ENCODE results near the gene ECHDC3.
A peak's percentile ranks its signal among the peaks of the same experiment; 100 is the strongest.

Gene ECHDC3

DNA sequence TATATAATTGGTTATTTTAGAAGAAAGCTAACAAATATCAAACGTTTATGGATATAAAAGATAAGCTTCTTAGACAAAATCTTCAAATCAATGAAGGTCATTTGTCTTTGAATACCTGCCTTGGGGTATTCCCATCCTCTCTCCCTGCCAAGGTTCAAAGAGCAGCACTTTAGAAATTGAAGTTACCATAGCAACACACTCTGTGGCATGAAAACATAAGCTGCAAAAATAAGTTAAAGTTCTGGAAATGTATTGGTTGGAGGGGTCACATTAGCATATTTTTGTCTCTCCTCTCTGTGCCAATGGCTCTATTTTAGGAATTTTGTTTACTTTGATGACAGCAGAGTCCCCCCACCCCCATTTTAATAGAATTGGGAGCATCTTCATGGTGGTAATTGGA lies 12.0 kb downstream of the ECHDC3 start:
- DNase-seq = no peak

DNA sequence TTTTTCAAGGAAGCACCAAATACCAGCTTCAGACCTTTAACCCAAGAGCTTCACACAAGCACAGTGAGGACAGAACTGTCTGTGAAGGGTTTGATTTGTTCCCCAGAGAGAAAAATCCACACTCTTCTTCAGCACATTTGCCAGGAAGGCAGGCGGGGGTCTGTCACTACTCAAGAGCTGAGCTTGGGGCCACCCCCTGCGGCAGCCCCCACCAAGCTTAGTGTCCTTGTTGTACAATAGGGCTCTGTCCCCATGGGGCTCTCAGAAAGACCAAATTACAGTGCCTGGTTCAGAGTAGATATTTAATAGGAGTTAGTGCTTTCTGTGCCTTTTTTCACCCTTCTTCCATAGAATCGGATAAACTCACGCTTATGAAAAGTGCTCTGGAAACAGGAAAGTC lies 12.4 kb downstream of the ECHDC3 start:
- no peak for DNase-seq

DNA sequence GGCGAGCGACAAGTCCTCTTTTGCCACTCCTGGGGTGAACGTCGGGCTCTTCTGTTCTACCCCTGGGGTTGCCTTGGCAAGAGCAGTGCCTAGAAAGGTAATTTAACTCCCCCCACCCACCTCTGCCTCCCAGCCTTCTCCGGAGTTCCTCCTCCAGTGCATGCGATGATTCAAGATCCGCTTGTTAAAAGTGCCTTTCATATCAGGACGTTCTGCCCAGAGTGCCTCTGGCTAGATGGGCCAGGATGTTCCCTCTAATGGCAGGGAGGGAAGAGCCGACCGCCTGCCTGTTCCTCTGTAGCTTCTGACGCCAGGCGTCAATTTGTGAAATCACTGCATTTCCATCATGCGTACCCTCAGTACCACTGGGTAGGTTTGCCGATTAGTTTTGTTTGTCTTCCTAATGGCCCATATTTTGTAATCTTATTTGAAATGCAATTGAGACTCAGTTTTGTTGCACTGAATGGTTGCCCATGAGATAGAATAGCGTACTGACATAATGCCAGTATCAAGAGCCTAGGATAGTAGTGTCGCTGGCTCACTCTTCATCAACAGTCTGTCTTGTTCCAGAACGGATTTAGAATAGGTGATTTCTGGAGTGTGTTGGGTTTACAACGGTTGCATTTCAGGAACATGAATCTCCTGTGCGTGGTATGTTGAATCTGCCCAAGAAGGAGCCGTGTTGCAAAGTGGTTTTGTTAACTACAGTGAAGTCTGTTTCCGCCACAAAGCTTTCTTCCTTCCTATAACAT lies 13.5 kb downstream of the ECHDC3 start:
- DNase-seq = no peak

GRCh38 chr10:11756766-11757315 lies 14.7 kb downstream of the ECHDC3 start:
- DNase-seq = no peak

- DNase-seq = peak; percentile 81
Observed at GRCh38 chr10:11757454-11757820, 15.3 kb downstream of the ECHDC3 start.

DNA sequence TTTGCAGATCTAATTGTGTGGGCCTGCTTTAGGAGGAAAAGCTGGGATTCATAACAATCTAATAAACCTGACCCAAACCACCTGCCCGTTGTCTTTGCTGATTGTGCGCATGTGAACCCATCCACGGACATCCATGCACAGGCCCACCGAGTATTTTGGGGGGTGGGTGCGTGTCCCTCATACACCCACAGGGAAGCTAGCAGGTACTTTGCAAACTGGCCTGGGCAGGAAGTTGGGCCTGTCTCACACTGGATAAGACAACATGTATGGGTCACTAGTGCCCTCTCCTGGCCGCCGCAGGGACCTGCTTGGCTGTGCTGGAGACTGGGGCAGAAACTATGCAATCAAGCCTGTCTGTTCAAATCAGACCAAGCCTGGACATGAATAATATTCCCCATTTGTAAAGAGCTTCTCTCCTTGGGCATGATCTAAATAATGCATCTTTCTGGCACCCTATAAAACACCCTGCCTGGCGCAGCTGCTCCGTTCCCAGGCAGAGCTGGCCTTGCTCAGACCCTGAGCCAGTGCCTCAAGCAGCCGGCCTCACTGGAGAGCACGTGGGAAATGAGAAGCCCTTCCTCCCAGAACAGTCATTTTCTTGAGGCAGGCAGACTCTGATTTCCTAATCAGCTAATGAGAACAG lies 15.8 kb downstream of the ECHDC3 start:
- DNase-seq = peak; percentile 94

- no peak for DNase-seq
Observed at GRCh38 chr10:11758527-11759236, 16.5 kb downstream of the ECHDC3 start.

DNA sequence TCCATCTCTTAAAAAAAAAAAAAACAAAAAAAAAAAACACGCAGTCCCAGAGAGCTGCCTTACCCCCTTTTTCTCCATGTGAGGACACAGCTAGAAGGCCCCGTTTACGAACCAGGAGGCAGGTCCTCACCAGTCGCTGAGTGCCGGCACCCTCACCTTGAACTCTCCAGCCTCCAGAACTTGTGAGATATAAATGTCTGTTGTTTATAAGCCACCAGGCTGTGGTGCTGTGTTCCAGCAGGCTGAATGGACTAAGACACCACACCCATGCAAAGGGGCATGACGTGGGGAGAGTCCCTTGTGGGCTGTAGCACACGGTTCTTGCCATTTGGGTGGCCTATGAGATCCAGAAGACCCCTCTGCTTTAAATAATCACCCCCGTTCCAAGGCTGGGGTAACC lies 17.2 kb downstream of the ECHDC3 start:
- no peak for DNase-seq

DNA sequence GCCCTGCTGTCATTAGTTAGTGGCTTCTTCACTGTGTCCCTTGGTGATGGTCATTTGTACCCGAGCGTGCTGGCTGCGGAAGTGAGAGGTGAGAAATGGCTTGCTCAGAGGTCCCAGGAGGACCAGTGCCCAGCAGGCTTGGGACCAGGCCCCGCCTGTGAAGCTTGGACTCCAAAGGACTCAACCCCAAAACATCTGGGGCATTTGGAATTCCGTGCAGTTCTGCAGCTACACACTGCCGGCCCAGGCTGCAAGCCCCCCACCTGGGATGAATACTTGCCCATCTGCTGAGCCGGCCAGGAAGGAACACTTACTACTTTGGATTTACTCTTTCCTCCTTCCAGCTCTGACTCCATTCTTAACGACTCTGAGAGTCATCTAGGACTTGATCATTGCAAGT lies 18.0 kb downstream of the ECHDC3 start:
- DNase-seq = no peak

DNA sequence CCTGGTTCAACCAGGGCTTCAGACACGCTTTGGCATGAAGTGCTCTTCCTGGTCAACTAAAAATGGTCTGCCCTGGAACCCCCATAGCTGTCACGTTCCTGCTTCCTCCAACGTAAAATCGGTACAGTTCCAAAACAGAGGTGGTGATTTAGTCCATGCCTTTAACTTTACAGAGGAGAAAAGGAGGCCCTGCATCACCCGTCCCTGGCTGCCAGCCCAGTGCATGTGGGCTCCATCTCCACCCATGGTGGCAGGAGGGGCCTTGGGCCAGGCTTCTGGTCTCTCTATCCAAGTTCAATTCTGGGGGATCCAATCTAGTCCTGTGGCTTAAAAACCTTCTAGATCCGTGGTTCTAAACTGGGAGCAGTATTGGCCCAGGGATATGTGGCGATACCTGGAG lies 18.7 kb downstream of the ECHDC3 start:
- no peak for DNase-seq

- DNase-seq = no peak
Observed at GRCh38 chr10:11761431-11761830, 19.2 kb downstream of the ECHDC3 start.

- DNase-seq = no peak
Observed at GRCh38 chr10:11762706-11763500, 20.7 kb downstream of the ECHDC3 start.

GRCh38 chr10:11763501-11763861 lies 21.3 kb downstream of the ECHDC3 start:
- no peak for DNase-seq

- no peak for DNase-seq
Observed at GRCh38 chr10:11765141-11765540, 23.0 kb downstream of the ECHDC3 start.

DNA sequence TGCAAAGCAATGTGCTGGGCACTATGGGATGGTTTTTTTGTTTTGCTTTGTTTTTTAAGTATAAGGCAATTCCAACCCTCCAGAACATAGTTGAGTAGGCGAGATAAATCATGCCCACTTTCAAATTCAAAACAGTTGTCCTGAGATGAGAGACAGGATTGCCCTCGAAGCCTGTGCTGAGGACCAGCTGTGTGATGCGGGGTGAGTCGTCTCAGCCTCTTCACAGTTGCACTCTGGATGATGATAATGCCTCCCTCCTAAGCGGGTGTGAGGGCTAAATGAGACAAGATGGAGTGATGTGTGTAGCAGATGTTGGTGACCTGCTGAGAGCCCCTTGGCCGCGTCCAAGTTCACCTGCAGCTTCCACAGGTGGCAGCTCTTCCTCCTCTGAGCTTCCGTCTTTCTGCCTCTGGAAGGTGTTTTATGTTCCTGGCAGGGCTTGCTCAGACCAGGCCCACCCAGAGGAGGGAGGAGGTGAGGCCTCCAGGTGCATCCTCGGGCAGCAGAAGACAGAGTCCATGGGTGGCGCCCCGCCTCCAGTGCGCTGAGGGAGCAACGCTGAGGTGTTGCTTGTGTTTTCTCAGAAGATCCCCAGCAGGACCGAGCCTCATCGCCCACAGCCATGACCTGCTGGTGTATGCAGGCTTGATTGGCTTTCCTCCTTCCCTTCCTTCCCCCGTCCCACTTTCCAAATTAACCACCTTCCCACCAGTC lies 30.6 kb downstream of the ECHDC3 start:
- no peak for DNase-seq

DNA sequence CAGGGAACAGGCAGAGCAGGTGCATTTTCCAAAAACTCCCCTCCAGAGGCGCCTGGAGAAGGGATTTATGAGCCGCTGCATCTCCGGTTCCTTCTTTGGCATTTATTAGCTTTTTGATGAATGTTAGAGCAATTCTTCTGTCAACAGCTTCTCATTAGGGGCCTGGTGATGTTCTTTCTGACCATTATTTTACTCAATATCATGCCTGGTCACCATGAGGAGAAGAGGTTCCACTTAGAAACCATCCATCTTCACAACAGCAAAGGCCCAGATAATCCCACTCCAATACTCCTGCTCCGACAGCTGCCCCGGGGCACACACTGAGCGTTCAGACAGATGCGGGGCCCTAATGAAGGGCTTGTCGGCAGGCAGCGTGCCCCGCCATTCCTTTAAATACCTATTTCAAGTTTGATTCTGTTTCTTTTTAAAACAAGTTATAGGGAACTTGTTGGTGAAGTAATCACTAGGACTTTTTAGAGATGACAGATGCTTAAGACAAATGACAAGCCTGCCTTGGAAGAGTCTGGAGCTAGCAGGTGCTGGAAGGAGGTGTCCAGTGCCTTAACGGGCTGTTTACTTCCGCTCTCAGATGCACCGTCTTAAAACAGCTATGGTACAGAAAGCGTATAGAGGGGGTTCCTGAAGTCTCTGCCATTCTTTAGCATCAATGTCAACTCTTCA lies 31.7 kb downstream of the ECHDC3 start:
- no peak for DNase-seq

GRCh38 chr10:11775412-11775811 lies 33.2 kb downstream of the ECHDC3 start:
- no peak for DNase-seq

DNA sequence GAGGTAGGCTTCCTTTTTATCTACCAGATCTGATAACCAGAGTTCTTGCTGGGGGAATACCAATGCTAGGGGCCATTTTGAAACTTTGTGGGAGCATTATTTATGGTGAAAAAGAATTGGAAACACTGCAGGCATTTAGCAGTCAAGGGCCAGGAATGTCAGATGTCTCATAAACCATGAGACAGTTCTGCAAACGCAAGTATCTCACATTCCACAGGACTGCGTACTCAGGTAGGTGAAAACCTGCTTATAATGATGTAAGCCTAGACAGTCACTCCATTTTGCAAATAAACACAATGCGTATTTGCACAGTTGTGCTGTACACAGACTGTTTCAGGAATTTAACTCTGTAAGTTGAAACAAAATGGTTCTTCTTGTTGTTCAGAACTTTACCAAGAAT lies 33.9 kb downstream of the ECHDC3 start:
- DNase-seq = no peak

- DNase-seq = no peak
Observed at GRCh38 chr10:11781114-11781513, 38.9 kb downstream of the ECHDC3 start.

DNA sequence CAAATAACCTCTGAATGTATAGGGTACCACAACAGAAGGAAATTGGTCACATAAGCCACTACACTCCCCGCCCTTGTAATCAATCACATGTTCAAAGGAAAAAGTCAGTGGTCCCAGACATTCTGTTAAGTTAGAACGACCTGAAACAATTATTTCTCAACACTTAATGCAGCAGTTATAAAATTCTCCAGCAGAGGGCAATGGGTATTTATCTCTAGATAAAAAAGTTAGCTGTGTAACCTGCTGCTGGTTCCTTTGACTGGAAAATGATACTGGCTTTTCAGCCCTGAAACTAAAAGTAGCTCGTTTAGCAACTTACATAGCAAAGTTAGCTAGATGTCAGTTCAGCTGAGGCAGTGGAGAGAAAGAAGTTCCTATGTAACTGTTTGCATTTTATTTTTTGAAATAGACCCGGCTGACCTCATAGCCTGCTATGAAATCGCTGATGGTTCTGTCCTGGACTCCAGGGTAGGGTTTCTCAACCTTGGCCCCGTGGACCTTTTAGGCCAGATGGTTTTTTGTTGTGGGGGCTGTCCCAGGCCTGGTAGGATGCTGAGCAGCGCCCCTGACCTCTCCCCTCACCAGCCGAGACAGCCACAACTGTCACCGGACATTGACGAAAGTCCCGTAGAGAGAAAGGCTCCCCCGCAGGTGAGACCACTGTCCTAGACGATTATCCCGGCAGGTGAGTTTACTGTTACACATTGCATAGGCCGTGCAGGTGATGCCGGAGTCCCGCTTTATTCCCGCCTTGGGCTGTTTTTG lies 40.8 kb downstream of the ECHDC3 start:
- DNase-seq = peak; percentile 85

GRCh38 chr10:11783558-11783865 lies 41.3 kb downstream of the ECHDC3 start:
- DNase-seq = no peak
